ENCODE measurements around the gene SLC5A12.

DNA sequence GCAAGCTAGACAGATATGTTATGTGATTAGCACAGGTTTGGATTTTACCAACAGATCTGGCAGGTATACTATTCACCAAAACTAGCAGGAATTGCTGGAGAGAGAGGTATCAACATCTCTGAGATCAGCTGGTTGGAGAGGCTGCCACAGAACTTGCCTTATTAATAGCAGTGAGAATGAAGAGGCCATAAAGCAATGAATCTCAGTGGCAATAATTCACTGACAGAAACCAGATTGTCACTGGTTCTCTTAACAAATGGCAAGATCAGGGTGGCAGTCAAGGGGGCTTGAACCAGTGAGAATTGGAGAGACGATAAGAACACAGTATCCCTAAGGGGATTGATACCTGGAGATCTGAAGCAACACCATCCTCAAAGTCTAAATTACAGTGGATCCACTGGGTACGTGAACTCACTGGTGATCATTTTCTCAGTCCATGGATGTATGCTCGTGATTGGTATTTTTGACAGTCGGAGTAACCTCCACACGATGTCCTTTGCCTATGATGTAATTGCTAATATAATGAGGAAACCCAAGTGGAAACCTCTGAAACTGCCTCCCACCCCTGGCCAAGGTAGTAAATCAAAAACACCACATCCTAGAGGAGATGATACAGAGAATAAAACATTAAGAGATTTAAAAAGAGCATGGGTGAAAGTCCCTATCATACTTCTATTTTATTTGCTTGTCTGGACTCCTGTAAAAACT, 17.7 kb upstream of the SLC5A12 start:
- no peak for TF ChIP-seq ZFP30 (CRISPR knock-in tag; IDR thresholded peaks at IDR 0.05)
- TF ChIP-seq ZNF8 (CRISPR knock-in tag; IDR thresholded peaks at IDR 0.05), result no peak
- TF ChIP-seq TCF4 (CRISPR knock-in tag; IDR thresholded peaks at IDR 0.05; ENCODE audit: borderline replicate concordance), result no peak
- TF ChIP-seq, protein P1, sequence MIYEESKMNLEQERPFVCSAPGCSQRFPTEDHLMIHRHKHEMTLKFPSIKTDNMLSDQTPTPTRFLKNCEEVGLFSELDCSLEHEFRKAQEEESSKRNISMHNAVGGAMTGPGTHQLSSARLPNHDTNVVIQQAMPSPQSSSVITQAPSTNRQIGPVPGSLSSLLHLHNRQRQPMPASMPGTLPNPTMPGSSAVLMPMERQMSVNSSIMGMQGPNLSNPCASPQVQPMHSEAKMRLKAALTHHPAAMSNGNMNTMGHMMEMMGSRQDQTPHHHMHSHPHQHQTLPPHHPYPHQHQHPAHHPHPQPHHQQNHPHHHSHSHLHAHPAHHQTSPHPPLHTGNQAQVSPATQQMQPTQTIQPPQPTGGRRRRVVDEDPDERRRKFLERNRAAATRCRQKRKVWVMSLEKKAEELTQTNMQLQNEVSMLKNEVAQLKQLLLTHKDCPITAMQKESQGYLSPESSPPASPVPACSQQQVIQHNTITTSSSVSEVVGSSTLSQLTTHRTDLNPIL (CRISPR knock-in tag; IDR thresholded peaks at IDR 0.05; ENCODE audit: low read depth), result no peak
- TF ChIP-seq ZC3H10 (CRISPR knock-in tag; IDR thresholded peaks at IDR 0.05), result no peak
- no peak for TF ChIP-seq CSDC2 (CRISPR knock-in tag; IDR thresholded peaks at IDR 0.05)
- TF ChIP-seq ZFP3 (CRISPR knock-in tag; IDR thresholded peaks at IDR 0.05), result no peak
- no peak for TF ChIP-seq ZNF565 (CRISPR knock-in tag; conservative IDR thresholded peaks at IDR 0.05; ENCODE audit: low read depth)

Data from SK-N-SH treated with all-trans-retinoic acid at 6 μM for 48 hours (cell line).